Spleen (tissue), 7 donors: ENCODE results near the gene ZFAND2A.

Source experiments
- POLR2A ChIP-seq, 3 donors: fragments of 450-650 bp; IDR thresholded peaks; one replicate each; pipeline ENCODE4 v1.5.1; 2017; ENCODE audit warnings: antibody characterized with exemption in 3 of 3, mild to moderate bottlenecking in 1 of 3
- TF ChIP-seq, protein P1 (sequence below), 11 experiments: fragments of 200-600 bp in 7 of 11; fragments of 450-650 bp in 4 of 11; sonication (generic) in 4 of 11; IDR thresholded peaks in 8 of 11; conservative IDR thresholded peaks in 3 of 11; 1 replicate in 7 of 11; 2 replicates in 4 of 11; pipeline versions ENCODE4 v1.4.0 to v1.8.0; 2016 to 2021; ENCODE audit warnings: antibody characterized with exemption in 11 of 11, inconsistent platforms in 4 of 11, mild to moderate bottlenecking in 1 of 11
- donor health status: DM: no; HTN: no; CAD: no; lungs with moderate emphysema.
- donor health status: DM: no; HTN: no; CAD: no.
- donor health status: DM: no; HTN: no; CAD: no.

DNA sequence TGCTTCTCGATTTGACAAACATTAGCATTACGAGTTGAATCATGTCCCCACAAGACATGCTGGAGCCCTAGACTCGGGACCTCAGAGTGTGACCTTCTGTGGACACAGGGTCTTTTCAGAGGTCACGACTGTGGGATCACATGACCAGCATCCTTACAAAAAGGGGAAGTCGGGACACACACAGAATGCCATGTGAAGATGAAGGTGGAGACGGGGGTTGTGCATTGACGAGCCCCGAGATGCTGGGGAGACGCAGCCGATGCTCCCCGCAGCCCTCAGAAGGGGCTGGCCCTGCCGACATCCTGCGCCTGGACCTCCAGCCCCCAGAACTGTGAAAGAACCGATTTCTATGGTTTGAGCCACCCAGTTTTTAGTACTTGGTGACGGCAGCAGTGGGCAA, 7.5 kb downstream of the ZFAND2A start:
- no peak for TF ChIP-seq POLR2A (IDR thresholded peaks at IDR 0.05)
- TF ChIP-seq, protein P1, sequence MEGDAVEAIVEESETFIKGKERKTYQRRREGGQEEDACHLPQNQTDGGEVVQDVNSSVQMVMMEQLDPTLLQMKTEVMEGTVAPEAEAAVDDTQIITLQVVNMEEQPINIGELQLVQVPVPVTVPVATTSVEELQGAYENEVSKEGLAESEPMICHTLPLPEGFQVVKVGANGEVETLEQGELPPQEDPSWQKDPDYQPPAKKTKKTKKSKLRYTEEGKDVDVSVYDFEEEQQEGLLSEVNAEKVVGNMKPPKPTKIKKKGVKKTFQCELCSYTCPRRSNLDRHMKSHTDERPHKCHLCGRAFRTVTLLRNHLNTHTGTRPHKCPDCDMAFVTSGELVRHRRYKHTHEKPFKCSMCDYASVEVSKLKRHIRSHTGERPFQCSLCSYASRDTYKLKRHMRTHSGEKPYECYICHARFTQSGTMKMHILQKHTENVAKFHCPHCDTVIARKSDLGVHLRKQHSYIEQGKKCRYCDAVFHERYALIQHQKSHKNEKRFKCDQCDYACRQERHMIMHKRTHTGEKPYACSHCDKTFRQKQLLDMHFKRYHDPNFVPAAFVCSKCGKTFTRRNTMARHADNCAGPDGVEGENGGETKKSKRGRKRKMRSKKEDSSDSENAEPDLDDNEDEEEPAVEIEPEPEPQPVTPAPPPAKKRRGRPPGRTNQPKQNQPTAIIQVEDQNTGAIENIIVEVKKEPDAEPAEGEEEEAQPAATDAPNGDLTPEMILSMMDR (IDR thresholded peaks at IDR 0.05 in 8 of 11, conservative IDR thresholded peaks at IDR 0.05 in 3 of 11), result no peak
